Measurements from ENCODE around the gene KCNA3. TPM values are rescaled to one million over a fixed set of nuclear protein-coding genes. Genes with fewer than 3 reads are reported as not detected.

KCNA3 gene
- not detected in 2 replicates for total RNA-seq

DNA sequence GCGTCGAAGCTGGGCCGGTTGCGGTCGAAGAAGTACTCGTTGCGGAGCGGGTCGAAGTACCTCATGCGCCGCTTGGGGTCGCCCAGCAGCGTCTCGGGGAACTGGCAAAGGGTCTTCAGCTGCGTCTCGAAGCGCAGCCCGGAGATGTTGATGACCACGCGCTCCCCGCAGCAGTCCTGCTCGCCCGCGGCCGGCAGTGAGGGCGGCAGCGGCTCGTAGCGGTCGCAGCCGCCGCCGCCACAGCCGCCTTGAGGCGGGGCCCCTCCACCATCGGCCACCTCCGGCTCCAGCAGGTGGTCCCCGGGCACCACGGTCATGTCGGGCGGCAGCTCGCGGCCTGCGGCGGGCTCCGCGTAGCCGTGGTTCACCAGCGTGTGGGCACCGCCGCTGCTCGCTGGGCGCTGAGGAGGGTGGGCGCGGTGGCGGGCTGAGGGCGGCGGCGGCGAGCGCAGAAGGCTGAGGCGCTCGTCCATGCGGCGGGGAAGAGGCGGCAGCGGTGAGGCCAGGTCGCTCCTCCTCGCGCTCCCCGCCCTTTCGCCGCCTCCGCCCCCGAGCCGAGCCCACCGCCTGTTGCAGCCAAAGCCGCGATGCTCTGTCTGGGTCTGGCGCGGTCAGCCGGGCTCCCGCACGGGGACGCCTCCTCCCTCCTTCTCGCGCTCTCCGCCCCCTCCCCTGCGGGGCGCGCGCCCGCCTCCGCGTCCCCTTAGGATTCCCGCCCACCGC lies at the start of gene KCNA3:
TSS of gene KCNA3 (minus strand) at position 604 of the 723 bp plus-strand sequence. CDS start at position 473, 131 bp downstream.

Other genes with a start within 250 kb of the KCNA3 start
- not detected in 2 replicates for gene PROK1, start 223.8 kb downstream of the KCNA3 start, total RNA-seq
- not detected in 2 replicates for gene KCNA10, start 155.8 kb downstream of the KCNA3 start, total RNA-seq
- not detected in 2 replicates for gene KCNA2, start 68.6 kb downstream of the KCNA3 start, total RNA-seq
- gene CD53, start 198.2 kb upstream of the KCNA3 start, total RNA-seq, result not detected in 2 replicates

Measured in hair follicular keratinocyte (primary cell).